Stimulated activated CD8-positive, alpha-beta memory T cell treated with anti-CD3 and anti-CD28 coated beads, Interleukin-15, amount 100 ng/mL, for 4 hours (primary cell): ENCODE results near the gene MRC2.
"Not testable (repeated sequence)": the region's sequence is repeated elsewhere in the genome, so short reads cannot be mapped to it uniquely, and the experiment has no call there.

ENCODE experiments used
- DNase-seq, 2 donors: peaks; one replicate each; pipeline ENCODE4 v3.0.0-alpha.2; 2020; ENCODE audit warnings: low read depth in 2 of 2

MRC2 gene

DNA sequence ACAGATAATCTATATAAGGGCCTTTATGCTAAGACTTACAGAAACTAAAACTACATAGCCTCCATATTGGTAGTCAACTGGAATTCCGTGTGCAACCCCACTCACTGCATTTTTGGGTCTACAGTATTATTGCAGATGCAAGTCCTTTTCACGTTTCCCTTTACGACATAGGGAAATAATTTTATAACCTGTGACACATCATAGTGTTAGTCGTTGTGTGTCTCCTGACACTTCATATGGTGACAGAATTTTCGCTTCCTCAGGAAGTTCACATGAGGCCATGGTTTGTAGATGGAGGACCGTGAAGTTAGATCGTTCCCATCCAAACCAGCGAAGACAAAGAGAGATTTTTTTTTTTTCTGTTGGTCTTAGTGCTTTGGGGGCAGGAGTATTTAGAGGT, 15.7 kb upstream of the MRC2 start:
- DNase-seq: no peak

DNA sequence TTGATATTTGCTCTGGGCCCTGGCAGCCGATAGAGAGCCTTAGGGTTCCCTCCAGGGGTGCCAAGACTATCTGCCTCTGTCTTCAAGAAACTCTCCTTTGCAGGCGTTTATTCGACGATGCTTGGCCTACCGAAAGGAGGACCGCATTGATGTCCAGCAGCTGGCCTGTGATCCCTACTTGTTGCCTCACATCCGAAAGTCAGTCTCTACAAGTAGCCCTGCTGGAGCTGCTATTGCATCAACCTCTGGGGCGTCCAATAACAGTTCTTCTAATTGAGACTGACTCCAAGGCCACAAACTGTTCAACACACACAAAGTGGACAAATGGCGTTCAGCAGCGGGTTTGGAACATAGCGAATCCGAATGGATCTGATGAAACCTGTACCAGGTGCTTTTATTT, 15.2 kb upstream of the MRC2 start:
- DNase-seq: not testable (repeated sequence)

DNA sequence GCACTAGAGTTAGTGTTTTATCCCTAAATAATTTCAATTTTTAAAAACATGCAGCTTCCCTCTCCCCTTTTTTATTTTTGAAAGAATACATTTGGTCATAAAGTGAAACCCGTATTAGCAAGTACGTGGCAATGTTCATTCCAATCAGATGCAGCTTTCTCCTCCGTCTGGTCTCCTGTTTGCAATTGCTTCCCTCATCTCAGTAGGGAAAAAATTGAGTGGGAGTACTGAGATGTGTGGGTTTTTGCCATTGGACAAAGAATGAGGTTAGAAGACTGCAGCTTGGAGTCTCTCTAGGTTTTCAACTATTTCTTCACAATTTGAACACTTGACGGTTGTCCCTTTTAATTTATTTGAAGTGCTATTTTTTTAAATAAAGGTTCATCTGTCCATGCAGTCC, 14.4 kb upstream of the MRC2 start:
- not testable (repeated sequence) for DNase-seq

DNA sequence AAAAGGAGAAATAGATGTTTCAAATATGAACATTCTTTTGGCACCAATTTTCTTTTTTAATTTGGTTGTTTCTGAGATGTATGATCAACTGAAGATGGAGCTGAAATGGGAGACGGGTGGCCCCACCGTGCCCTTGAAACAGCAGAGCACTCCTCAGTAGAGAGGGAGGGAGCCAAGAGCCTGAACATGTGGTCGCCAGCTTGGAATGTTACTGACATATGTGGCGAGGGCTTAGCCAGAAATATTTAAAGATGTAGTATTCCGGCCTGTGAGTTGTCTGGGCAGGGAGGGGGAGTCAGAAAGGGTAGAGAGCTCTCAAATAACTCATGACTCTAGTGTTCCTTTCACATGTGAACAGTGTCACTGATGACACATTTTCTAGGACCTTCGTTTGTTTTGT, 13.3 kb upstream of the MRC2 start:
- DNase-seq: no peak

DNA sequence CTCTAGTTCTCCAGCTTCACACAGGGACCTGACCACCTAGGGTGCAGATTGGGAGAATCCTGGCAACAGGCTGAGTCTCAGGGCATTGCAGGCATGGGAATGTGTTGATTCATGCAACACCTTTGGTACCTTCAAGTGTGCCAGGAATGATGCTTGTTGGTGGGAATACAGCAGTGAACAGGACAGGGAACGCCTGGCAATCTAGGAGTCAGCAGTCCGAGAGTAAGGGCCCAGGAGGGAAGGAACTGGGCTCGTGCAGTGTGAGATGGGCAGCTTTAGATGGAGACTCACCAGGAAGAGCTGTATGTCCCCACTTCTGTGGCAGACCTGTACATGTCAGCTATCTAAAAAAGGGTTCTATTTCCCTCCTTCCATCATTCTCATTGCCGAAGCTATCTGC, 12.0 kb upstream of the MRC2 start:
- no peak for DNase-seq

DNA sequence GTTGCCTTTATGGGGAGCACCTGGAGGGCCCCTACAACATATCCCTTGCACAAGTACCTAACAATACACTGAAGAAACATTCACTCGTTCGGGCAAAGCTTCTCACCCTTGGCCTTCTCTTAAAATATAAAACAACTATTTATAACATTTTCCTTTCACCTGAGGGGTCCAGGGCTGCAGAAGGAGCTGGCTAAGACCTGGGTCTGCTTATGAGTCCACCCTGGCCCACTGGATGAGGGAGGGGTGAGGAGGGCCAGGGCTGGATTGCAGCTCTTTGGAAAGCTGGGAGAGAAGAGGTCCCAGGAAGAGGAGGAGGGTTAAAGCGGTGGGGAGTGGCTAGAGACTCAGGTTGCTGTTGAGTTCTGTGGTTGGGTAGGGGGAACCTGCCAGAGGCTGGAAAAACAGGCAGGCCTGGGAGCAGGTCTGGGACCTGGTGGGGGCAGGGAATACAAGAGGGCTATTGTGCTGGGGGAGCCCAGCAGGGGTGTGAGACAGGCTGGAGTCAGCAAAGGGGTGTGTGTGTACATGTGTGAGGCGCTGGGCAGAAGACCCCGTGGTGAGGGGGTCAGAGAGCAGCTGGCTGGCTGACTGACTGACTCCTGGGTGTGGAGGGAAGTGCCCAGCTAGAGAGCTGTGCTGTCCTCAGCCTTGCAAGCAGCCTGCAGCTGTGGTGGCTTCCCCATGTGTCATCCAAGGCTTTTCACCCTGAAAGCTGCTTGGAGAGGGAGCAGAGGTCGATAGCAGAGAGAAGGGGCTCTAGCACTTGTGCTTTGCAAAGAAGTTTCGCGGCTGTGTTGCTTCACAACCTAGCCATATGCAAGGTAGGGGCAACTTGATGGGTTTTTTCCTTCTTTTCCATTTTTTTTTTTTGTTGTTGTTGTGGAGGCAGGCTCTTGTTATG, 10.2 kb upstream of the MRC2 start:
- DNase-seq: no peak

DNA sequence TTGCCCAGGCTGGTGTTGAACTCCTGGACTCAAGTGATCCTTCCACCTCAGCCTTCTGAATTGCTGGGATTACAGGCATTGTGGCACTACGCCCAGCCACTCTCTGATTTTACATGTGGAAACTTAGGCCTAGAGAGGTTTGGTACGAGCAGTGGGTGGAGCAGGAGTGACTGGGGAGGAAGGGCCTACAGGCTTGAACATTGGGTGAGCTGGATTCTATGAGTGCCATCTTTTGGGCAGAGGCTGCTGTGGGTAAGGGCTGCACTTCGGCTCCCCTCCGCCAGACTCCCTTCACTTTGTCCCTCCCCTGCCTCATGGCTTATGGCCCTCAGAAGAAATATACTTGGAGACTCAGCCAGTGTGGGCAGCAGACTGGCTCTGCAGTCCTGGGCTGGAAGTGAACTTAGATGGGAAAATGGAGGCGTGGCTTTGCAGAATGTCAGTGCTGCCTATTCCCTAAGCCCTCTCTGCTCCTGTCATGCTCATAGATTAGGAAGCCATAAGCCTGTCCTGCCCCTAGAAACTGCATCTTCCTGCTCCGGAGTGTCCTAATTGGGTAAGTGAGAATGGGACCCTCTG, 9.5 kb upstream of the MRC2 start:
- DNase-seq: no peak

DNA sequence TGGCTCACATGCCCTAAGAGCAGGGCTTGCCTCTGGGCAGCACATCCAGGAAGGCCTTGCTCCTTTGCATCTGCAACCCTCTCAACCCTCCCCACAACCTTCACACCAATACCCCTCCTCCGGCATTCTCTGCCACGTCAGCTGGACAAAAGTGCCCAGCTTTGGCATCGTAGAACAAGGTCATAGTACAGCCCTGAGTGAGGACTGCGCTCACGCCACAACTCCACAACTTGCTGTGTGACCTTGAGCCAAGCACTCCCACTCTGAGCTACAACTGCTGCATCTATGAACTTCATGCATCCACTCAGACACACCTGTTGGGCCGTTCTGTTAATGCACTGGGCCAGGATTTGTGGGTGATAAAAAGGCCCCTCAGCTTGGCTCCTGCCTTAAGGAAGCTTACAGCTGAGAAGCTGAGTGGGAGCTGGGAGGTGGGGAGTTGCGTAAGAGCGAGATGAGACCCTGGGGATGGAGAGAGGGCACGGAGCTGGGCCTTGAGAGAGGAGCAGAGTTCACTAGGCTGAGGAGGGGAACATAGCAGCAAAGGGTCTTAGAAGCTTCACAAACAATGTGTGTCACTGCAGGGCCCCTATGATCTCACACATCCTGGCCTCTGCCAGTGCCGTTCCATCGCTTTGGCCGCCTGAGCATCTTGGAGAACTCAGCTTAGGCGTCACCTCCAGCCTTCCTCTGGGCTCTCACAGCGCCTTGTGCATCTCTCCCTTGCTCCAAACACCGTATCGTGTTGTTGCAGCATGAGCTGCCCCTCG, 8.6 kb upstream of the MRC2 start:
- DNase-seq: no peak

DNA sequence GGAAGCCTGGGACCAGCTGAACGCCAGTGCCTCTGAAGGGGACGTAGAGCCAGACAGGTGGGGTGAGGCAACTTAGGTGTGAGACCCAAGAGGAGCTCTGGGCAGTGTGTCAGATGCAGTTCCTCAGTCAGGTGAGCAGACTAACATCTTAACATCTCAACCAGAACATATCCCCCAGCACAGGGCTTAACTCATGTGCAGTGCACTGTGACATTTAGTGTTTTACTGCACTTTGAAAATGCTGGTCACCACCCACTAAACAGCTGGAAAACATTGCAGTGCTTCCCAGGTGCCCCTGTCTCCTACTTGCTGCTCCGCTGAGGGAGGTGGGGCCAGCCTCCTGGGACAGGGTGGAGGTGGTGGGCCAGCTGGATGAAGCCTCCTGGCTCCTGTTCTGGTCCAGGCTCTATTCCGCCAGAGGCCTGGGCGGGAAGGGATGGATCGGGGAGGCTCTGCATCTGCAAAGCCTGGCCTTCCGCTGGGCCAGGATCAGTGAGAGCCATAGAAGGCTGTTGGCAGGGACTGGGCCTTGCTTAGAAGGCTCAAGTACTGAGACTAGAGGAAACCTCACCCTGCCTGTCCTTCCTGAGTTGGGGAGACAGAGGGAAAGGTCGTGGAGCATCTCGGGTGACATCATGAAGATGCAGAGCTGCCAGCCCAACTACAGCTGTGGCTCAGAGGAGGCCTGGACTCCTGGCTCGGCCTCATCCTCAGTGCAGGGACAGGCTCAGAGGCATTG, 7.9 kb upstream of the MRC2 start:
- DNase-seq: no peak

DNA sequence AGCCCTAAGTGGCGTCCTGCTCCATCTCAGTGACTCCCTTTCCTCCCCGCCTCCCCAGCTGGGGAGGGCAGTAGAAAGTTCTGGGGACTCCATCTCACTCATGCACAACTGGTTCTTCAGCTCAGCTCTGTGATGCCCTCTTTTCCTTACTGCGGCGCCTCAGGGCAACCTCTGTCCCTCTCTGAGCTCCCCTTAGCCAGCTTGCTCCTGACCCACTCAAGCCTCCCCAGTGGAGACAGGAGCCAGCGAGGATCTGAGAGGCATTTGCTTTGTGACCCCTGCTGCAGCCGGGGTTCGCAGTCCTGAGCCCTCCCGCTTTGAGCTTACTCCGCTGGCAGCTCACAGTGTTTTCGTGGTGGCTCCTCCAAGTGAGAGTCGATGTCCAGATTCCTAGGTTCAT, 6.2 kb upstream of the MRC2 start:
- no peak for DNase-seq

DNA sequence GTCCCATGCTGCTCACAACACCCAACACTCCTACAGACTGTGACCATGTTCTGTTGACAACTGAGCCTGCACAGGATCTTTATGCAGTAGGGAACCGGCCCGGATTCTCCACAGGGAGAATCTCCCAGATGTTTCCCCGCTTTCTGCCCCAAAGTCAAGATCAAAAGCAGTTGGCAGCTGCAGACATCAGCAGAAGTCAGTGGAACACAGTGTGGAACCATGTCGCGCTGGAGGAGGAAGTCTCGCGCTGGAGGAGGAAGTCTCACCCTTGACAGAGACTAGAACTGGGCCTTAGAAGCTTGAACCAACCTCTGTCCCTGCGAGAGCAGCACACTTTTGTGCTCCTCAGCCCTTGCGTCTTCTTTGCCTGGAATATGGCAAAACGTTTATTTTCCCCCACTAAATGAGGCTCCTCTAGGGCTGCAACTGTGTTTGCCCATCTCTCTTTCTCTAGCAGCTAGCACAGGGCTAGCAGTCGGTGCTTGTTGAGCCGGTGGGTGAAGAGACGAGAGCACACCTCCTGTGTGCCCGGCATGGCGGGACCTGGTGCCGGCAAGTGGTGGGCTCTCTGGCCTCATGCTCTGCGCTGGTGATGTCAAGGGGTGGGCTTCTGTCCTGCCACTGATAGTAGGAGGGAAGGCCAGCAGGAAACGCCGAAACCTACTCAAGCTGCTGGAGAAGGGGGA, 2.1 kb upstream of the MRC2 start:
- no peak for DNase-seq

DNA sequence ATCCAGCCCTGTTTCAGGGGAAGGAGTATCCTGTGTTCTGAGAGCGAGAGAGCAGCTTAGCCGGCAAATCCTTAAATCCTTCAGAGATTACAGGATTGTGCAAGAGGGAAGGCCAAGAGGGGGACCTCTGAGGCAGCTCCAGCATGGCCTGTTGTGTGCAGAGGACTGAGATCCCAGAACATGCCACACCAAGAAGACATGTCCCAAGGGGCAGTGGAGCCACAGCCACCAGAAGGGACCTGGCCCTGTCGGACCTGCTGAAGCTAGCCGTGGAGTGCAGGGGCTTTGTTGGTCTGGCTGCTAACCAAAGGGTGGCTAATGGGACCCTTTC, 1.6 kb upstream of the MRC2 start:
- no peak for DNase-seq

DNA sequence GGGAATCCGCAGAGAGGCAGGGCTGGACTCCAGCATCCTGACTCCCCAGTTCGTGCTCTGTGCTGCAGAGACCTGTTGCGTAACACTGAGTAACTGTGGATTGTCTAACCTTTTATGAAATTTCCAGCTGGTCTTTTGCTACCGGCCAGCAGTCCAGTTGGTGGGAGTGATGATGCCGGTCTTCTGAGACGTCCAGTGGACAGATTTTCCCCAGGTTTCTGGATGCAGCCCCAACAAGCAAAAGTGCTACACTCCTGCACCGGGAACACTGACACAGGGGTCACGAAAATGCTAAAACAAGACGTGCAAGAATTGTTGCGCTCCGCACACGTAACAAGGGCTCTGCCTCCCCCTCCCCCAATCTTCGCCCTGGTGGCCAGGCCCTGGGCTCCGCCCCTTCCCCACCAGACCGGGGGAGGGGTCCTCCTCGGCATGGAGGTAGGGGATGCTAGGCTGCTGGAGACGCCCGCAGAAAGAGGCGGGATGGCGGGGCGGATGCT, 701 bp upstream of the MRC2 start:
- DNase-seq: no peak

DNA sequence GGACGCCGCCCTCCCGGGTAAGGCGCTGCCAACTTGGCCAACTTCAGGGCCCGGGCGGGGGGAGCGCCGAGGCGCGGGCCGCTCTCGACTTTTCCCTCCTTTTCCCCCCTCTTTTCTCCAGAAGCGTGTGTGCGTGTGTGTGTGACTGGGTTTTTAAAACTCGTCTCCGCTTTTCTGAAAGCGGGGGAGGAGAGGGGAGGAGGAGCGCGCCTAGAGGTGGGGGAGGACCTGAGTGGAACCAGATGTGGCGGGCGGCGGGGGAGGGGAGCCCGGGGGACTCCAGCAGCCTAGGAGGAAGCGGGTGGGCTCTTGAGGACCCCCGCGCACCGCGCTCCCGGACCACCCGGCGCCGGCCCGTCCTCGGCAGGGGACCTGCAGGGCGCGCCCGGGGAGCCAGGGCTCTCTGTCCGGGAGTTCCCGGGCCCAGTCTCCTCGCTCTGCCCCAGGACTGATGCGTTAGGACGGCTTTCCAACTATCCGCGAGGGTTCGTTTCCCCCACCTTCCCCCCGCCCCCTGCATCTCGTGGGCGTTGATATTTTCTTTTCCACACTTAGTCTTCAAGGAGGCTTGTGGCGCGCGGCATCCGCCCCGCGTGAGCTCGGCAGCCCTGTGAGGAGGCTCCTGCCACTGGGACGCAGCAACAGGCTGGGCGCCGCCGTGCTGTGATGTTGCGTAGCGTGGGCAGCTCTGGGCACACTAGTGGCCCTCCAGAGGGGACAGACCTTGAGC, 599 bp downstream of the MRC2 start:
- peak; percentile 38 to 55 for DNase-seq

DNA sequence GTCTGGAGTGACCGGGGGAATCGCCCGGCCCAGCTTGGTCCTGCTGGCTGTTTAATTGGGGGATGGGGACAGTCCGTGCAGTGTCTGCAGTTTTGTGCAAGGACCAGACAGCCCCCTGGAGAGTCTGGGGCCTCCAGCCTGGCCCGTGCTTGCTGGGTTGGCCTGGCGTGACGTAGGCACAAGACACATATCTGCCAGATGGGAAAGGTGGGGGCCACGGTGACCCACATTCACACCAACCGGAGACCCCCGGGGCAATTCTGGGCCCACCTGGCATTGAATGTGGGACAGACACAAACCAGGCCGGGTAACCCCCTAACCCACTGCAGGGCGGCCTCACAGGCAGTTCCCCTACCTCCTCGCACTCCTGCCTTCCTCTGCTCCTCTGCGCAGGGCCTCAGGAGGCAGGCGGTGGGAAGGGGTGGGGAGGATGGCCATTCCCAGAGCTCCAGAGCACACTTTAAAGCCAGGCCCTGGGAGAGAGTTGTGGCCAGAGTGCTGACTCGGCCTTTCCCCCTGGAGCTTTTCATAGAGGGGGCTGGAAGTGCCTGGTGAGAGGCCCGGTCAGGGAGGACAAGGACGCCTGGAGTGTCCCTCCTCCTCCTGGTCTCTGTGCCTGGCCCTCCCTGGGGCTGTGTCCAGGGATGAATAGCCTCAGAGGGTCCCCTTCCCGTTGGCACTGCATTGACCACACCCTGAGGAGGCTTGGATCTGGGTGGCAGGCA, 1.5 kb downstream of the MRC2 start:
- DNase-seq: no peak

DNA sequence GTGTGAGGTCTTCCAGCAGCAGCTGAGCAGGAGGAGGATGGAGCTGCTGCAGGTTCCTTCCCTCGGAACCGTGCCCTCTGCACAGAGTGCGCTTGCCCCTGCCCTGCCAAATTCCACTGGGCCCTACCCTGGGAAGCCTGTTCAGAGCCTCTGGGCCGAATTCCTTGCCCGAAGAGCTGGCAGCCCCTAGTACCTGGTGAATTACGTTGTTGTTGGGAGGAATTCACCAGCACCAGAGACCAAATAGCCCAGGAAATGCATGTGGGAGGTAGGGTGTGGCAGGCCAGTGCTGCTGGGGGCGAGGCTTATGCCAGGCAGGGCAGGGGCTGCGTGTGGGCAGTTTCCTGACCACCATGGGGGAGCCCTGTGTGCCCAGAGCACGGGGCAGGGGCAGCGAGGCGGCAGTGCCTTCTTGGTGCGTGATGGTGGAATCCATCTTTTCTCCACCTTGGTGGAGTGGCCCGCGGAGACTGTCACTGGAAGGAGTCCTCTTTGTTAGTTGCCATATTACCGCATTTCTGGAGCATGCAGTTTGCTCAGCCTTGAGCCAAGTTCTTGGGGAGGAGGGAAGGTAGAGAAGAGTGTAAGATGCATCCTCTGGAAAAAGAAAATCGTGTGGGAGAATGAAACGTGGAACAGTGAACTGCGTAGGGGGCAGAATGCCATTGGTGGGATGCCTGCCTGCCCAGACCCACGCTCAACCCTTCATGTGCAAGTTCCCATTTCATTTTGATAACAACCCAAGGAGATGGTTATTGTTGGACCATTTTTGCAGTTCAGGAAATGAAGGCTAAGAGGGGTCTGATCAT, 2.3 kb downstream of the MRC2 start:
- no peak for DNase-seq

DNA sequence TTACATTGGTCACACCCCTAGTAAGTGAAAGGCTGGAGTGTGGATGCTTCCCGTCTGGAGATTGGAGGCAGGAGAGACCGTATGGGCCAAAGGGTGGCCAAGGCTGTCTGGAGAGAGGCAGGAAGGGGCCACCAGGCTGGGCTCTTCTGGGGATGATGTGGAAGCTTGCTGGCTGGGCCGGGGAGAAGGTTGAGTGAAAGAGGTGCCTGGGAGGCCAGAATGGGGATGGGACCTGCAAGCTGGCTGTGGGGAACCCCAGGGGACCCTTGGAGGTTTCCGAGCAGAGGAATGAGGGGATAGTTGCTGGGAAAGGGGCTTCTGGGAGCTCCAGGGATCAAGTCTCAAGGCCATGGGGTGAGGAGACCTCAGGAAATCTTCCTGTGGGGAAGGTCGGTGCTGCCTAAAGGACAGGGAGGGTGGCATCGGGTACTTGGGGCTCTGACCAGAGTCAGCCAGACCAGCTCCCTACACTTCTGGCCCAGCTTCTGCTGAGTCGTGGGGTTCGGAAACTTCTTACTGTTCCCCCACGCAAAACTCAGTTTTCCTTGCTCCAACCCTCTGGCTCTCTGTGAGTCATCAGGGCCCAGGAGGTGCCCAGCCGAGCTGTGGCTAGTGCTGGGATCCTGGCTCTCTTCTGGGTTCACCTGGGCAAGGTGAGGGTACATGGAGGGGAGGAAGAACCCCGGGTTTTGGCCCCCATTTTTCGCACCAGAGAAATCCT, 3.1 kb downstream of the MRC2 start:
- DNase-seq: no peak

DNA sequence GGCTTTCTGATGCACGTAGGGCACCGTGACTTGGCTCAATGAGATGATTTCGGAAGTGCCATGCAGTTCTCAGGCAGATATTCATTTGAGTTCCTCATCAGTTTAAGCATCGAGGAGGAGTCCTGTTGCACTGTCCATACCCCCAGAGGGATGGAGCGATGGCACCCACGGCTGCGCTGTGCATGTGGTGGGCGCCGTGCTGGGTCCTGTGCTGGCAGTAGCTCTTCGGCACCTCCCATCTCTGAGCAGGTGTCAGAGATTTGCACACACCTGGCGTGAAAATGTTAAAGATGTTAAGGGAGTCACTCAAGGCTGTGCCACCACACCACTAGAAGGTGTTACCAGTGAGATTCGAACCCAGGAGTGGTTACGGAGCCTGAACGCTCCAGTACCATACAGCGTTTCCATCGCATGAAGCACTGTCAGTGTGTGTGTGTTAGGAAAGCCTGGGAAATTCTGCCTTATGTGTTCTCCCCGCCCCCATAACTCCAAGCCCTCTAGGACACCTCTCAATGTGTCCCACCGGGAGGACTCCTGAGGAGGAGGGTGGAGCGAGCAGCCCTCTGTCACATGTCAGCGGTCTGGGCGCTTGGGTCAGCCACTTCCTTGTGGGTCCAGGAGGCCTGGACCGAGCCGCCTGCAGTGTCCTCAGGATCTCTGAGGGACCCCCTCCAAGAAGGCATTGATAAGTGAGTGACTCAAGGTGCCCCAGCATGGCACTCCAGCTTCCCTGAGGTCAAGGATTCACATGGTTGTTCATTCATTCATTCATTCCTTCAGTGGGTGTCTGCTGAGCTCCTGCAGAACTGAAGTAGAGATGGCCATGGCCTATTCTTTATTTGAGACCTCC, 3.8 kb downstream of the MRC2 start:
- DNase-seq: no peak
